Common myeloid progenitor, CD34-positive (primary cell): ENCODE measurements around the gene JAG2. TPM values are rescaled to one million over a fixed set of nuclear protein-coding genes. Genes with fewer than 3 reads are reported as not detected.
A peak's percentile ranks its signal among the peaks of the same experiment; 100 is the strongest.

ENCODE experiments used
- CTCF ChIA-PET: fragments of 350-600 bp; sonication (Branson Sonifier 250); formaldehyde crosslinking; loops from one replicate; lab custom pipeline; 2021; ENCODE audit warnings: antibody characterized with exemption; lab: Charles Lee
- POLR2A ChIA-PET: fragments of 350-600 bp; sonication (Branson Sonifier 250); formaldehyde crosslinking; loops from one replicate; lab custom pipeline; 2021; ENCODE audit warnings: antibody characterized with exemption; lab: Charles Lee
- DNase-seq, 3 donors: peaks; one replicate each; pipeline versions ENCODE4 v3.0.0 to v3.0.0-alpha.2; 2013
- H3K27ac ChIP-seq, 2 experiments: 1 replicate in 1 of 2; 2 replicates in 1 of 2; pipeline ENCODE4 v1.7.0; 2013; ENCODE audit warnings: inconsistent platforms in 2 of 2, low read length in 2 of 2, mild to moderate bottlenecking in 2 of 2, low read depth in 1 of 2, moderate library complexity in 1 of 2; ENCODE audit not compliant: severe bottlenecking in 2 of 2, insufficient read depth in 1 of 2, poor library complexity in 1 of 2
- H3K27me3 ChIP-seq, 5 experiments: replicated peaks in 2 of 5; 1 replicate in 3 of 5; 2 replicates in 2 of 5; pipeline versions ENCODE4 v1.6.1 to v1.7.0; 2013; ENCODE audit warnings: low read length in 4 of 5, mild to moderate bottlenecking in 2 of 5, moderate library complexity in 2 of 5, inconsistent platforms in 1 of 5; ENCODE audit not compliant: insufficient read depth in 5 of 5, control insufficient read depth in 4 of 5
- H3K36me3 ChIP-seq, 4 experiments: 1 replicate in 2 of 4; 2 replicates in 2 of 4; pipeline versions ENCODE4 v1.6.1 to v1.7.0; 2013; ENCODE audit warnings: low read length in 3 of 4, control low read depth in 1 of 4, mild to moderate bottlenecking in 1 of 4; ENCODE audit not compliant: control insufficient read depth in 4 of 4, insufficient read depth in 4 of 4
- H3K4me1 ChIP-seq, 4 experiments: 1 replicate in 3 of 4; 2 replicates in 1 of 4; pipeline versions ENCODE4 v1.6.1 to v1.7.1; 2013; ENCODE audit warnings: low read length in 3 of 4, mild to moderate bottlenecking in 3 of 4, control low read depth in 1 of 4, inconsistent platforms in 1 of 4, moderate library complexity in 1 of 4; ENCODE audit not compliant: control insufficient read depth in 4 of 4, insufficient read depth in 4 of 4; ENCODE audit errors: control extremely low read depth in 1 of 4
- H3K4me3 ChIP-seq, 7 experiments: 1 replicate in 4 of 7; 2 replicates in 3 of 7; pipeline versions ENCODE4 v1.5.1 to v1.7.0; 2013; ENCODE audit warnings: mild to moderate bottlenecking in 7 of 7, low read length in 6 of 7, moderate library complexity in 6 of 7, inconsistent platforms in 2 of 7, low read depth in 2 of 7, control low read depth in 1 of 7; ENCODE audit not compliant: insufficient read depth in 4 of 7, control insufficient read depth in 1 of 7; ENCODE audit errors: extremely low read depth in 1 of 7
- H3K9me3 ChIP-seq, 5 experiments: 1 replicate in 4 of 5; 2 replicates in 1 of 5; pipeline versions ENCODE4 v1.6.1 to v1.7.1; 2013; ENCODE audit warnings: low read length in 4 of 5, mild to moderate bottlenecking in 2 of 5, inconsistent platforms in 1 of 5, low read depth in 1 of 5, moderate library complexity in 1 of 5; ENCODE audit not compliant: control insufficient read depth in 4 of 5, insufficient read depth in 2 of 5; ENCODE audit errors: control extremely low read depth in 1 of 5
- WGBS: methylation state at CpG from one replicate; pipeline ENCODE4 v1.1.5; 2013; ENCODE audit not compliant: insufficient coverage; 5-methylcytosine and 5-hydroxymethylcytosine counted together
- polyA plus RNA-seq: library from polyadenylated mRNA; unstranded; fragments of 120-200 nt; gene quantifications from one replicate; pipeline ENCODE4 v1.2.1, GENCODE V29; 2013

JAG2 gene
- 0.66 TPM for polyA plus RNA-seq

GRCh38 chr14:105168496-105168978 is at the start of gene JAG2:
JAG2 (minus strand) TSS chr14:105168776; CDS start chr14:105168420, 356 bp downstream.
- ChIA-PET POLR2A (no interaction called here), CTCF (interaction anchor here (1.3 to 18.8 kb wide), 5 partner anchors 11 to 122 kb away, joined by 4 to 248 read pairs (median 6); no protein-coding TSS in a partner anchor)
- peaks cover 0 to 39% (median 31%) of the 10 kb centered on the region in 4 experiments for H3K4me1 ChIP-seq
- DNase-seq = peak in 2 of 3 donors; percentile 39 to 43
- WGBS = 0% methylated on average over 38 of the region's 84 CpGs
- peaks cover 0 to 56% (median 30%) of the 10 kb centered on the region in 5 experiments for H3K27me3 ChIP-seq
- no peak within 1 kb of the TSS for H3K27ac ChIP-seq
- no peaks in the 10 kb centered on the region for H3K9me3 ChIP-seq
- no peaks in the 10 kb centered on the region for H3K36me3 ChIP-seq
- peak within 1 kb of the TSS in 6 of 7 experiments; percentile 15 to 57 (median 32) for H3K4me3 ChIP-seq

GRCh38 chr14:105217774-105218173 is 49.2 kb upstream of the JAG2 start:
- ChIA-PET POLR2A (no interaction called here), CTCF (no interaction called here)
- H3K4me1 ChIP-seq = no peaks in the 10 kb centered on the region
- H3K4me3 ChIP-seq = no peak overlapping the region
- H3K27me3 ChIP-seq = no peaks in the 10 kb centered on the region
- no peaks in the 10 kb centered on the region for H3K9me3 ChIP-seq
- peaks cover 0 to 92% (median 51%) of the 10 kb centered on the region in 4 experiments for H3K36me3 ChIP-seq
- 95% methylated on average over 9 of the region's 11 CpGs for WGBS
- no peak for DNase-seq
- no peak overlapping the region for H3K27ac ChIP-seq

- Histone ChIP-seq H3K36me3 (peaks cover 0 to 97% (median 54%) of the 10 kb centered on the region in 4 experiments), H3K9me3 (no peaks in the 10 kb centered on the region), H3K4me1 (no peaks in the 10 kb centered on the region), H3K27ac (no peak overlapping the region), H3K27me3 (no peaks in the 10 kb centered on the region), H3K4me3 (no peak overlapping the region)
- 97% methylated on average over 28 of the region's 30 CpGs for whole genome bisulfite sequencing
- ChIA-PET CTCF (no interaction called here), POLR2A (no interaction called here)
- no peak for DNase-seq
Measured at GRCh38 chr14:105216490-105217247, 48.1 kb upstream of the JAG2 start.

GRCh38 chr14:105215602-105216001 is 47.0 kb upstream of the JAG2 start:
- 92% methylated on average over 2 of the region's 3 CpGs for WGBS
- Histone ChIP-seq H3K4me3 (no peak overlapping the region), H3K4me1 (no peaks in the 10 kb centered on the region), H3K36me3 (peaks cover 0 to 97% (median 53%) of the 10 kb centered on the region in 4 experiments), H3K27ac (no peak overlapping the region), H3K27me3 (no peaks in the 10 kb centered on the region), H3K9me3 (no peaks in the 10 kb centered on the region)
- no peak for DNase-seq
- ChIA-PET POLR2A (no interaction called here), CTCF (no interaction called here)

DNA sequence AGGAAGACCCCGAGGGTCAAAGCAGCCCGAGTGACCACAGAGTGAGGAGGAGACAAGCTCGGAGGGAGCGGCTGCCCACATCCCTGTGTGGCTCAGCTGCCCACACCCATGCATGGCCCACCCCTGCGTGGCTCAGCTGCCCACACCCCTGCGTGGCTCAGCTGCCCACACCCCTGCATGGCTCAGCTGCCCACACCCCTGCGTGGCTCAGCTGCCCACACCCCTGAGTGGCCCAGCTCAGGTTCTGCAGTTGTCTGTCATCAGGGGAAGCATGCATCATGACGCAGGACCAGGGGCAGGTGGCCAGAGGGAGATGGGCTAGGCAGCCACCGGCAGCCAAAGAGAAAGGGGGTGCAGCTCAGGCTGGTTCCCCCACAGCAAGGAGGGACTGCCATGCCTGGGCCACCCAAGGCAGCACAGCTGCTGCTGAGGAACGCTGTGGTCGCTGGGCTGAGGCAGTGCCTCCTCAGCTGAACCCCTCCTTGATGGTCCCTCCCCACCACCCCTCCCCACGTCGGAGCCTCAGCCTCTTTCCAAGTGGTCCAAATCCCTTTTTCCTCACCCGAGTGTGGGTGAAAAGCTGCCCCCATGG is 45.8 kb upstream of the JAG2 start:
- ChIA-PET CTCF (interaction anchor here (1.0 to 2.0 kb wide), 2 partner anchors 11 to 13 kb away, joined by 5 to 12 read pairs; no protein-coding TSS in a partner anchor), POLR2A (no interaction called here)
- no peak for DNase-seq
- Histone ChIP-seq H3K36me3 (peaks cover 0 to 97% (median 48%) of the 10 kb centered on the region in 4 experiments), H3K9me3 (no peaks in the 10 kb centered on the region), H3K4me3 (no peak overlapping the region), H3K27me3 (no peaks in the 10 kb centered on the region), H3K4me1 (no peaks in the 10 kb centered on the region), H3K27ac (no peak overlapping the region)
- 98% methylated on average over 10 of the region's 14 CpGs for WGBS

DNA sequence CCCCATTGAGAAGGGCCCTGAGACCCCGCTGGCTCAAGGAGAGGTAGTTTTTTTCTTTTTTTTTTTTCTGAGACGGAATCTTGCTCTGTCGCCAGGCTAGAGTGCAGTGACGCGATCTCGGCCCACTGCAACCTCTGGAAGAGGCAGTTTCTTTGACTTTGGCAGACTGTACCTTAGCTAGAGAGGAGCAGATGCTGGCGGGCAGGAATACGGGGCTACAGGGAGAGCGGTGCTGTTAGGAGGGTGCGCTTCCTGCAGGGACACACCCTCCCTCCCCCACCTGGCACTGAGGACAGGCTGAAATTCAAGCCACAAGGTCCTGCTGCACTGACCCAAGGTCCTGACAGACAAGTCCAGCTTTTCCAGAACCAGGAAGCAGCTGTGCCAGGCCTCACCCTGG is 44.8 kb upstream of the JAG2 start:
- CTCF ChIA-PET = interaction anchor here (2.0 kb wide), 1 partner anchor 9 kb away, joined by 12 read pairs; no protein-coding TSS in a partner anchor
- Histone ChIP-seq H3K4me3 (no peak overlapping the region), H3K4me1 (no peaks in the 10 kb centered on the region), H3K27me3 (no peaks in the 10 kb centered on the region), H3K36me3 (peaks cover 0 to 92% (median 46%) of the 10 kb centered on the region in 4 experiments), H3K27ac (no peak overlapping the region), H3K9me3 (no peaks in the 10 kb centered on the region)
- WGBS = 95% methylated on average over 9 of the region's 10 CpGs
- DNase-seq = no peak
- POLR2A ChIA-PET = no interaction called here
